NCI-H446 (cell line): ENCODE data around the gene XK.
"Not testable (repeated sequence)": the region's sequence is repeated elsewhere in the genome, so short reads cannot be mapped to it uniquely, and the experiment has no call there.

ENCODE experiments used
- DNase-seq, 2 experiments: peaks; one replicate each; lab custom pipeline; 2025; lab: John Stamatoyannopoulos, UW

Gene XK

DNA sequence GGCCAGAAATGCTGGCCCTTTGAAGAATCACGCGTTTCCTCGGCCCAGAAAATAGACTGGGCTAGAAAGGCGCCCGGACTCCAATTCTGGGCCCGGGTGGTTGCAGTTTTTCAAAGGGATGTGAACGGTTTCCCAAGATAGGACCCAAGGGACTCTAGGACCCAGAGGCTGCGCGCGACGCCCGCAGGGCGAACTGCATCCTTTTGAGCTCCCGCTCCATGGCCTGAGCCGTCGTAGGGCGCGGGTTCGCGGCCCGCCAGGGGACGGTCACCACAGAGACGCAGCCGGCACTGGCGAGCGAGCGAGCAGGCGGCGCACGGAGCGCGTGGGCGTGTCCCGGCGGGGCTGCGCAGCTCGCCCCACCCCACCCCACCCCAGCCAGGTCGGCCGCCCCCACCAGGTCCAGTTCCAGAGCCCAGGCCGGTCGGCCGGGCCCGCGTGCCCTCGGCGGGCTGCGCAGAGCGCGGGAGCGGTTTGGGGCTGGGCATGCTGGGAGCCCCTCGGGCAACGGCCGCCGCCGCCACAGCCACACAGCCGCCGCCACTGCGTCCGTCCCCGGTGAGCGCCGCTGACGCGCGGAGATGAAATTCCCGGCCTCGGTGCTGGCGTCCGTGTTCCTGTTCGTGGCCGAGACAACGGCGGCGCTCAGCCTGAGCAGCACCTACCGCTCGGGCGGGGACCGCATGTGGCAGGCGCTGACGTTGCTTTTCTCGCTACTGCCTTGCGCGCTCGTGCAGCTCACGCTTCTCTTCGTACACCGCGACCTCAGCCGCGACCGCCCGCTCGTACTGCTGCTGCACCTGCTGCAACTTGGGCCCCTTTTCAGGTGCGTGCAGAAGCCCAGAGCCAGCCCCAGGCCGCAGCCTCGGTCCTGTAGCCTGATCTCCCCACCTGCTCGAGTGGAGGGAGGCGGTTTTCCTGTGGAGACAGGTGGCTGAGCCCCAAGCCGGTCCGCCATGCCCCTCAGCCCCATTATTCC, at the start of gene XK:
TSS of gene XK (plus strand) at position 411 of the 979 bp plus-strand sequence. CDS start at position 582, 171 bp downstream.
- DNase-seq, result peak; percentile 26 to 77

DNA sequence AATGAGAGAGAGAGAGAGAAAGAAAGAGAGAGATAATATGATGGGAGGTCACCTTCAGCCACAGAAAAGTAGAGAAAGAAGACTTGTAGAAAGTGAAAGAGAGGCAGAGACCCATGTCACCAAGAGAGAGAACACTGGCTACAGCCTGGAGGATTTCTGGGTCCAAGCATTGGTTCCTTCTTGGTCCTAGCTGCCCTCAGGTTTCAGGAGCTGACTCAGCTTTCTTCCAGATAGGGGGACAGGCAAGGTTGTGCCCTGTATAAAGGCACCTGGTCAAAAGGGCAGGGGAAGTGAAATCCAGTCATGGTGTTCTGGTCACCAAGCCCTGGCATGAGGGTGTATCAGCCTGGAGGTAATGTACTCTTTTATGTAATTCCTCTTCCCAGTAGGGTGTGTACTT, 47.5 kb upstream of the XK start:
- no peak for DNase-seq

DNA sequence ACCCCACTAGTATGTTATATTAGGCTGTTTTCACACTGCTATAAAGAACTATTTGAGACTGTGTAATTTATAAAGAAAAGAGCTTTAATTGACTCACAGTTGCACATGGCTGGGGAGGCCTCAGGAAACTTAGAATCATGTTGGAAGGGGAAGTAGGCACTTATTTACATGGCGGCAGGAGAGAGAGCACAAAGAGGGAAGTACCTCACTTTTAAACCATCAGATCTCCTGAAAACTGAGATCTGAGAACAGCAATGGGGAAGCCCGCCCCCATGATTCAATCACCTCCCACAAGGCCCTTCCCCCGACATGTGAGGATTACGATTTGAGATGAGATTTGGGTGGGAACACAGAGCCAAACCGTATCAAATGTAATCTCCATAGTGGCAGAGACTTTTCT, 45.4 kb upstream of the XK start:
- no peak for DNase-seq

GRCh38 chrX:37641859-37642258, 43.7 kb upstream of the XK start:
- no peak for DNase-seq

DNA sequence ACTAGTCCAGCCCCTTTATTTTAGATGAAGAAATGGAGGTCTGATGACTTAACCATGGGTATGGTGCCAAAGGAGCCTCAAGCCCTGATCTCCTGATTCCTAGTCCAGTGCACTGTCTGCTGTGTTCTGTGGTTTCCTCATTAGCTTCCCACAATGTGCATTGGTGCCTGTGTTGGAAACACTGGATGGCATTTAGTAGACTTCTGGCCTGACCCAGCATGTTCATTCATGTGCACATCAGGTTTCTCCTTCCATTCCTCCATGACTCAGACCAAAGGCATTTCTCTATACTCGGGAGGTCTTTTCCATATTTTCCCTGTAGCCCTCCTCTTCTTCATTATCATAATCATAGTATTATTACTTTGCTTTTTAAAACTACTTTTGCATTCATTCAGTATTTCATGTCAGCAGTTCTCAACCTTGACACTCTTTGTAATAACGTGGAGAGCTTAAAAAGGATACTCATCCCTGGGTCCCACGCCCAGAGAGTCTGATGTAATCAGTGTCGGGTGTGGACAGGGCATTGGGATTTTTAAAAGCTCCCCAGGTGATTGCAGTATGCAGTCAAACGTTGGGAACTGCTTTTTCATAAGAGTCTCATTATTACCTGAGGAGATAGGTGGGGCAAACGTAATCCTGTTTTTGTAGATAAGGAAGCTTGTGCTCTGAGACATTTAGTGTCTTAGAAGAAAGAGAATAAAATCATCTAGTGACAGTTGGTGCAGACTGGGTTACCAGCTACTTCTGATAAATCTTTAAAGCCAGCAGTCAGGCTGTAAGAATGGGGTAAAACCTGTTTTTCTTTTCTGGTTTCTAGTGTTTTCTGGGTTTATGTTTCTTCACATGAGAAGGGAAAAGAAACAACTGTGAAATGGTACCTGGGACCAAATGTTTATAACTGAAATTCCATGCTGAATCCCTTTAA, 40.9 kb upstream of the XK start:
- DNase-seq, result no peak

DNA sequence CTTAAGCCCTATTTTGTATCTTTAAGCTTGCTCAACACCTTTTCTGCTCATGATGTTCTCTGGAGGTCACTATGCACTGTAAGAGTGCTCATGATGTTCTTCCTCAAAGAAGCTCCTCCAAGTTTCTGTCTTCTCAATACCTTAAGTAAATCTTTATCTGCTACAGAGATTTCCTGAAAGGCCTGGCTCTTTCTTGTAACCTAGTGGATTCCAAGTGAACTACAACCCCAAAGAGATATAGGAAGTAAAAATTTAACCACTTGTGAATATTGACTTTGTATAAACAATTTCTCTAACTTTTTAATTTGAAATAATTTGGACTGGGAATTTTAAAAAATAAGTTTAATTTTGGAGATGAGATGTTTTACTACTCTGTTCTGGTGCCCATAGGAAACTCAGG, 39.3 kb upstream of the XK start:
- no peak for DNase-seq

- not testable (repeated sequence) for DNase-seq
Observed at GRCh38 chrX:37650879-37651278, 34.7 kb upstream of the XK start.

- no peak for DNase-seq
Observed at GRCh38 chrX:37651921-37652452, 33.6 kb upstream of the XK start.

- DNase-seq, result no peak
Observed at GRCh38 chrX:37652589-37653231, 32.9 kb upstream of the XK start.

DNA sequence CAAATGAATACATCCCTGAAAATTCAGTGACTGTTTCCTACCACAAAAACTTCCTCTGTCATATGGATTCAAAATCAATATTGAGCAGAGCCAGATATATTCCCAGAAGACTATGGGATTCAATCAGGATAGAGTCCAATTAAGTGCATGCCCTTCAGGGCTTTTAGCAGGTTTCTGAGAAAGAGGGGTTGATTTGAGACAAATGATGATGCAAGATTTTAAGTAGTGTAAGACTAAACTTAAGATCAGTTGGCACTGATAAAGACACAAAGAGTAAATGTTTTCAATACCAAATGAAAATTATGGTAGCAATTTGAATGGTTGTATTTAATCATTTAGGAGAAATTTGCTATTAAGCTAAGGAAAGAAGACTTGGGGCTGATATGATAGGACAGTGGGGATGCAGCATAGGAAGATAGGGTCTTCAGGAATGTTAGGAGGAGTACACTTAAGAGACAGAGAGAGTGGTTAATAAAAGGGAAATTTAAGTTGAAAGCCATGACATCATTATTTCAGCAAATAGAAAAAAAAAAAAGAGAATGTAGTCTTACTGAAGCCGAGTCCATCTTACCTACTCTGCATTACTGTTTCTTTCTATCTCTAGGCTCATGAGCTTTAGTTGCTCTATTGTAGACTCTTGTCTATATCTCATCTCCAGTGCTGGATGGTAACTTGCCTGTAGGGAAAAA, 32.0 kb upstream of the XK start:
- no peak for DNase-seq

- DNase-seq, result peak in 1 of 2 experiments; percentile 21
Observed at GRCh38 chrX:37658343-37659030, 27.1 kb upstream of the XK start.

DNA sequence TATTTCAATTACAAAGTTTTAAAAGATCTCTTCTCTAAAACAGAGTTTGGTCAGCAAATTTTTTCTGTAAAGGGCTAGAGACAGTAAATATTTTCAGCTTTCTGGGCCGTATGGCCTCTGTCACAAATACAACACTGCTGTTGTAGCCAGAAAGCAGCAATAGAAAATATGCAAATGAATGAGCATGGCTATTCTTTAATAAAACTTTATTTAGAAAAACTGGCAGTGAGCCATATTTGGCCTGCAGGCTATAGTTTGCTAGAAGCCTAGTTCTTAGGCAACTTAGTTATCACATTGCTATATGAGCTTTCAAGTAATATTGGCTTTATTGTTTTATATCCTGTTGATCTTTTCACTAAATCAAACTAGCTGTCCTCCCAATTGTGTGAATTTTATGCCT, 26.5 kb upstream of the XK start:
- DNase-seq, result no peak

DNA sequence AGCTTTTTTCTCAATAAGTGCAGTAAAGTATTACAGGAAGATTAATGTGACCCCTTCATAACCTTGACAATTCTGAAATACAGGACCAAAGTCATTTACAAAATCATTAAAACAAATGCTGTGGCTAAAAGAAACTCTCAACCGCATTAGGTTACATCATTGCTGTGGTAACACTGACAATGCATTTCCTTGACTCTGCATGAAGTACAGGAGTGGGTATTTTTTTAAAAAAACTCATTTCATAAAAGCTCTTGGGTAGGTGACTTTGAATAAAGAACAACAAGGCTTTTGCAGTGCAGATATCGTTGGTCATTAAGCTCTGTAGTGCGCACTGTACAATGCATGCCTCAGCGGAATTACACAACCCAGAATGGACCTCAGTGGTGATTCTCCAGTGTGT, 23.4 kb upstream of the XK start:
- no peak for DNase-seq

- no peak for DNase-seq
Observed at GRCh38 chrX:37666516-37666915, 19.1 kb upstream of the XK start.

- DNase-seq, result no peak
Observed at GRCh38 chrX:37667141-37667540, 18.4 kb upstream of the XK start.

- no peak for DNase-seq
Observed at GRCh38 chrX:37672563-37672962, 13.0 kb upstream of the XK start.

DNA sequence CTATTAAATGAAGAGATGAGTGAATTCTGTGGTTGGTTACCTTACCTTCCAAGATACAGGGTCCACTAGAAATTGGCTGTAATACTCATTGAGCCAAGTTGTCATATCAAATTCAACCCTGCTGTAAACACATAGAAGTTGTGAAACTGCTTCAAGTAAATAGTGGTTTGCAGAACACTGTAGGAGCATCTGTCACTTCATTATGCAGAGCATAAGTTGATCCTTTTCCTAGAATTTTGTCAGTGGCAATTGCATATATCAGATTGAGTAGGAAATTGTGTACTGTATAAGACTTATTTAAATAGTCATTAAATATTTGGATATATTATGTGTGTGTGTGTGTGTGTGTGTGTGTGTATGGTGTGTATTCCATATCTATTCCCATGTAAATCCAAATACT, 8.8 kb upstream of the XK start:
- DNase-seq, result no peak

DNA sequence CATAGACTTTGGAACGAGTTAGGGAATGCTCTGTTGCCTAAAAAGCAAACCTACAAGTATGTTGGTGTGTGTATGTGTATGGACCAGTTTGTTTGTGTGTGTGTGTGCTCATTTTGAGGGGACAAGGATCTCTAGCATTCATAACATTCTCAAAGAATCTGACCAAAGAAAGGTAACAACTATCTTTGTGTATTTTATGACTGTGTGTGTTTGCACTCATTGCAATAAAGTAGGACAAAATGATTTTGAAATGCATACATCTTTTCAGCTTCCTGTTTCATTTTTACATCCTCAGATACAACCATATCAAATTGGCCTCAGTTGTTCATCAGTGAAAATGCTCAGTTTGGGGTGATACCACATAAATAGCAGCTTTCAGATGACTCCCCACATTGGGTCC, 8.3 kb upstream of the XK start:
- no peak for DNase-seq

GRCh38 chrX:37677765-37678164, 7.8 kb upstream of the XK start:
- DNase-seq, result no peak

DNA sequence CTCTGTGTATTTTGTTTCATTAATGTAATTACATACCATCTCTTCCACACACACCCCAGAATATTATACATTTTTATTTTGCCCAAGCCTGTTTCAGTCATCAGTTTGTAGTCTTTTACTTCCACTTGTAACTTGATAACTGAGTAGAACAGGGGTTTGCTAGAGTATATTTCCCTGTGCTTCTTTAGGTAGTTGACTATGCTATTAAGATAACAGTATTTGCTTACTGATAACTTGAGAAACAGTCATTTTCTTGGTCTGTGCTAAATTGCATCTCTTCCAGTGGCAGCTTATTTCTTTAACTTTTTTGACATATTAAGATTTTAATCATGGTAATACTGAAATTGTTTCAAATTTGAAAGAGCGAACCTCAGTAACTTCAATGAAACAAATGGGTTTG, 7.0 kb upstream of the XK start:
- DNase-seq, result no peak

DNA sequence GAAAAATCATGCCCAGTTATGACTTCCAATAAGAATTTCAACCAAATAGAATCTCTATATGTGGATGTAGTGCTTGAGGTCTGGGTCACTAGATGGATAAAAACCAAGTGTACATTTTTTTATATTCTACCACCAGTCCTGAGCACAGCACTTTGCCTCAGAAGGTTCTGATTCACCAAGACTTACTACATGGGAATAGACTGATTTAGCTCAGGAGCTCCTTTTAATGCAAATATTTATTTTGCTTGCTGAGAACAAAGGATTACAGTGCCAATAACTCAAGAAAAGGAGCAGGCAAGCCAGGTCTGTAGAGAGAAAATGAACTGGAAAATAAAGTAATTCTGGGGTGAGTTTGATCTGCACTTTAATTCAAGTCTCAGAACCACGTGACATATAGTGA, 6.4 kb upstream of the XK start:
- no peak for DNase-seq
